Ishikawa (cell line): Measurements from ENCODE around the gene SCGB1A1.

Experiments
- CEBPB ChIP-seq: IDR thresholded peaks from 2 replicates; pipeline ENCODE4 v1.6.1; 2012
- CREB1 ChIP-seq: IDR thresholded peaks from 2 replicates; pipeline ENCODE4 v1.6.1; 2012; ENCODE audit warnings: low read depth
- EGR1 ChIP-seq: IDR thresholded peaks from 2 replicates; pipeline ENCODE4 v1.6.1; 2012
- EP300 ChIP-seq: IDR thresholded peaks from 2 replicates; pipeline ENCODE4 v1.6.1; 2012; ENCODE audit warnings: borderline replicate concordance
- FOXM1 ChIP-seq: IDR thresholded peaks from 2 replicates; pipeline ENCODE4 v1.6.1; 2012; ENCODE audit warnings: low read depth, borderline replicate concordance
- MAX ChIP-seq: IDR thresholded peaks from 2 replicates; pipeline ENCODE4 v1.6.1; 2012
- NFIC ChIP-seq: IDR thresholded peaks from 2 replicates; pipeline ENCODE4 v1.6.1; 2012
- RAD21 ChIP-seq: IDR thresholded peaks from 2 replicates; pipeline ENCODE4 v1.6.1; 2012; ENCODE audit warnings: low read depth
- REST ChIP-seq: IDR thresholded peaks from 2 replicates; pipeline ENCODE4 v1.6.1; 2012; ENCODE audit warnings: low read depth, mild to moderate bottlenecking
- TAF1 ChIP-seq: IDR thresholded peaks from 2 replicates; pipeline ENCODE4 v1.6.1; 2012; ENCODE audit warnings: low read depth, mild to moderate bottlenecking
- TCF12 ChIP-seq: IDR thresholded peaks from 2 replicates; pipeline ENCODE4 v1.6.1; 2012; ENCODE audit warnings: low read depth
- TEAD4 ChIP-seq: IDR thresholded peaks from 2 replicates; pipeline ENCODE4 v1.6.1; 2012
- USF1 ChIP-seq: IDR thresholded peaks from 2 replicates; pipeline ENCODE4 v1.6.1; 2012
- YY1 ChIP-seq: IDR thresholded peaks from 2 replicates; pipeline ENCODE4 v1.6.1; 2012; ENCODE audit warnings: low read depth
- ZBTB7A ChIP-seq: IDR thresholded peaks from 2 replicates; pipeline ENCODE4 v1.6.1; 2012; ENCODE audit warnings: low read depth

Gene SCGB1A1

GRCh38 chr11:62433141-62433903 is 14.5 kb downstream of the SCGB1A1 start:
- TF ChIP-seq EGR1: no peak
- TF ChIP-seq NFIC: 0 out of 2 replicates have a peak, but pooled peaks have one; percentile 12

GRCh38 chr11:62433904-62434276 is 15.1 kb downstream of the SCGB1A1 start:
- no peak for TF ChIP-seq EGR1
- TF ChIP-seq CEBPB: no peak
- no peak for TF ChIP-seq ZBTB7A
- TF ChIP-seq REST: no peak
- no peak for TF ChIP-seq TEAD4

GRCh38 chr11:62435846-62436660 is 17.2 kb downstream of the SCGB1A1 start:
- TF ChIP-seq EP300: no peak
- TF ChIP-seq EGR1: no peak
- no peak for TF ChIP-seq RAD21
- TF ChIP-seq MAX: no peak
- no peak for TF ChIP-seq NFIC
- no peak for TF ChIP-seq CEBPB
- no peak for TF ChIP-seq CREB1
- no peak for TF ChIP-seq TEAD4

GRCh38 chr11:62437616-62438015 is 18.8 kb downstream of the SCGB1A1 start:
- TF ChIP-seq TCF12 (no peak), YY1 (no peak), FOXM1 (no peak), RAD21 (no peak), NFIC (no peak), TEAD4 (no peak), EP300 (no peak), EGR1 (no peak), MAX (no peak), CREB1 (no peak), USF1 (no peak)

- TF ChIP-seq TAF1 (no peak), RAD21 (no peak), ZBTB7A (no peak), FOXM1 (no peak), USF1 (no peak), NFIC (no peak), TEAD4 (no peak)
These were observed 19.8 kb downstream of the SCGB1A1 start for GRCh38 chr11:62438641-62439040.

- TF ChIP-seq FOXM1 (no peak), EP300 (no peak), ZBTB7A (no peak), TEAD4 (no peak), CEBPB (no peak), NFIC (no peak), TAF1 (no peak), YY1 (no peak), EGR1 (no peak), REST (no peak), TCF12 (no peak), RAD21 (no peak), USF1 (no peak), CREB1 (no peak)
These were observed 21.2 kb downstream of the SCGB1A1 start for GRCh38 chr11:62439785-62440602.
